Neural progenitor cell (in vitro differentiated cells): ENCODE measurements around the gene TICAM2.

Source experiments
- CTCF ChIP-seq: fragments of 200-600 bp; sonication (generic); IDR thresholded peaks from 2 replicates; pipeline ENCODE4 v1.5.1; 2017; ENCODE audit warnings: antibody characterized with exemption, mild to moderate bottlenecking
- EZH2 ChIP-seq: fragments of 200-600 bp; sonication (generic); IDR thresholded peaks from 2 replicates; pipeline ENCODE4 v1.6.1; 2017; ENCODE audit warnings: antibody characterized with exemption, mild to moderate bottlenecking, moderate library complexity

- no peak for TF ChIP-seq EZH2
- no peak for TF ChIP-seq CTCF
These were observed 69.8 kb downstream of the TICAM2 start for GRCh38 chr5:115532517-115532916.
